ENCODE measurements around the gene TENM4. TPM values are rescaled to one million over a fixed set of nuclear protein-coding genes. Genes with fewer than 3 reads are reported as not detected.

TENM4 gene
- total and polyA plus RNA-seq, 2 of the 13 experiments (the other 11 are each of a cell fraction or from before 2014, with no cell fraction given), result not detected

DNA sequence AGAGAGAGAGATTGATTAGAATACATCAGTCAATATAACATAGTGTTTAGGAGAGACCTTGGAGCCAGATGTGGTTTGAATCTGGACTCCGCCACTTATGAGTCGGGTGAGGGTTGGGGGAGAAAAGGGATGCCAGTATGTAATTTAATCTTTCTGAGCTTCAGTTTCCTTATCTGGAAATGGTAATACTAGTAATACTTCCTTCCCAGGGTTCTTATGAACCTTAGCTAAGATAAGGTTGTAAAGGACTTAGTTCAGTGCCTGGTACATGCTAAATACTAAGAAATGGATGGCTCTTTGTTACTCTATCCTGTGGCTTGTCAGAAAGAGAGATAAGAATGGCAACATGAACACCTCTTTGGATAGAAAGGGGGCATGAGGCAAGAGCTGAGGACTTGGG, 640.1 kb downstream of the TENM4 start:
- 56% methylated on average over 2 of the region's 2 CpGs for WGBS (ENCODE audit: low lambda C conversion rate)
- Histone ChIP-seq H3K9me3 (ENCODE audit: low read length) (no peaks in the 10 kb centered on the region), H3K9ac (ENCODE audit: insufficient read depth, low read depth, low read length) (no peak overlapping the region), H3K36me3 (replicated peaks in 1 of 2; ENCODE audit: control insufficient read depth in 1 of 2, insufficient read depth in 2 of 2, low read length in 2 of 2) (no peaks in the 10 kb centered on the region), H3K27ac (ENCODE audit: extremely low read length, insufficient read depth, low read length) (no peak overlapping the region), H3K79me2 (ENCODE audit: insufficient read depth, low read length) (no peaks in the 10 kb centered on the region), H3K4me2 (ENCODE audit: low read depth, low read length) (no peak overlapping the region), H2AFZ (ENCODE audit: low read length) (no peak overlapping the region), H3K4me1 (ENCODE audit: insufficient read depth, low read length) (no peaks in the 10 kb centered on the region), H3K4me3 (replicated peaks in 1 of 3; ENCODE audit: insufficient read depth in 1 of 3, low read depth in 2 of 3, low read length in 3 of 3) (no peak overlapping the region), H4K20me1 (ENCODE audit: insufficient read depth, low read length) (no peaks in the 10 kb centered on the region), H3K27me3 (ENCODE audit: control insufficient read depth in 1 of 2, insufficient read depth in 2 of 2, low read length in 2 of 2) (no peaks in the 10 kb centered on the region; a peak in 2 of 5 replicates)
- ChIA-PET POLR2A (no interaction called here), CTCF (ENCODE audit: low intra/inter-chr PET ratio, low total read pairs) (no interaction called here)
- in situ Hi-C loops (cut with HindIII; ENCODE audit: extremely low pct_ligation_motif_present, low pct_unique_long_range_greater_than_20kb), result no loop called here
- ATAC-seq (no peak), FAIRE-seq (no peak), DNase-seq (ENCODE audit: low spot score) (no peak)
- no TSS peak for BruUV-seq (replicated peaks)
- TF ChIP-seq ZNF446 (CRISPR knock-in tag; IDR thresholded peaks at IDR 0.05) (no peak), ZBTB4 (CRISPR knock-in tag; IDR thresholded peaks at IDR 0.05; ENCODE audit: borderline replicate concordance) (no peak), ZNF749 (CRISPR knock-in tag; IDR thresholded peaks at IDR 0.05; ENCODE audit: borderline replicate concordance) (no peak), ZNF543 (CRISPR knock-in tag; IDR thresholded peaks at IDR 0.05) (no peak), TARDBP (CRISPR knock-in tag; IDR thresholded peaks at IDR 0.05) (no peak), FOXA1 (IDR thresholded peaks at IDR 0.05) (no peak), FOXA1 (CRISPR knock-in tag; IDR thresholded peaks at IDR 0.05) (no peak), ZNF788 (CRISPR knock-in tag; IDR thresholded peaks at IDR 0.05; ENCODE audit: borderline replicate concordance) (no peak), POLR2AphosphoS5 (IDR thresholded peaks at IDR 0.05; ENCODE audit: low read depth, low read length) (no peak), KLF11 (CRISPR knock-in tag; IDR thresholded peaks at IDR 0.05) (no peak), IKZF4 (CRISPR knock-in tag; IDR thresholded peaks at IDR 0.05; ENCODE audit: borderline replicate concordance, low read depth, not compliant biosample characterization) (no peak), JARID2 (CRISPR knock-in tag; IDR thresholded peaks at IDR 0.05; ENCODE audit: insufficient replicate concordance) (no peak), JUND (CRISPR knock-in tag; IDR thresholded peaks at IDR 0.05) (no peak), MEIS1 (CRISPR knock-in tag; IDR thresholded peaks at IDR 0.05; ENCODE audit: borderline replicate concordance) (no peak)
- intact Hi-C loops (cut with micrococcal nuclease; ENCODE audit: unreplicated experiment), result no loop called here

Measured in HepG2 (cell line).